ENCODE measurements around the gene CPSF3. TPM values are rescaled to one million over a fixed set of nuclear protein-coding genes. Genes with fewer than 3 reads are reported as not detected.

Gene CPSF3
- total RNA-seq, 2 donors from 2014 or later: 75.0 to 85.2 TPM

DNA sequence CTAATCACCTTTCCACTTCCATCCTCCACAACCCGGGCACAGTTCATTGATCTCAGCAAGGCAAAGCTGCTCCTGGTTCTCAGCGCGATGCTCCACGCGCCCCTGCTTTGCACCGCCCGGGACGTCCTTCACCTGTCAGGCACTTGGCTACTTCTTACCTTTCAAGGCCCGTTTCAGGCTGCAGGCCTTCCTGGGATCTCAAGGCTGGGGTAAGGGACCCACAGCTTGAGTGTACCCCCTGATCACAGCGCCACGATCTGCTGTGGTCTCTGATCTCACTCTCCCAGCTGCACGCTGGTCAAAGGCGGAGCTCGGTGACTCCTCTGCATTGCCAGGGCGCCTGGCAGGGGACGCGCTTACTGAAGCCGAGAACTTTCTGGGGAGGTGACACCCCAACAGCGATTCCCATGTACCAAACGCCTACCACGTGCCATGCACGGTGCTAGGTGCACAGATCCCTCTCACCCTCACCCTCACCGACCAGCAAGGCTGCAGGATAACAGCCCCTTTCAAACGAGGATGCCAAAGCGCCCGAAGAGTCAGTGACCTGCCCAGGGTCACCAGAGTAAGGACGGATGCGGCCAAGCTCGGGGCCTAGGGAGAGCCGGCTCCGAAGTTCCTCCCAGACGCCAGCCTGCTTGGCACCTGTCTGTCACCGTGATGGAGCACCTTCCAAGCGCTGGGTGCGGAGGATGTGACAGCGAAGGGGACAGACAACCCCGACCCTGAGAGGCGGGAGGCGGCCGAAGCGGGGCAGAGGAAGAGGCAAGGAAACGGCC lies 944 bp upstream of the CPSF3 start:
- H3K27me3 Mint-ChIP-seq (ENCODE audit: insufficient read depth): peaks cover 10% of the 10 kb centered on the region

DNA sequence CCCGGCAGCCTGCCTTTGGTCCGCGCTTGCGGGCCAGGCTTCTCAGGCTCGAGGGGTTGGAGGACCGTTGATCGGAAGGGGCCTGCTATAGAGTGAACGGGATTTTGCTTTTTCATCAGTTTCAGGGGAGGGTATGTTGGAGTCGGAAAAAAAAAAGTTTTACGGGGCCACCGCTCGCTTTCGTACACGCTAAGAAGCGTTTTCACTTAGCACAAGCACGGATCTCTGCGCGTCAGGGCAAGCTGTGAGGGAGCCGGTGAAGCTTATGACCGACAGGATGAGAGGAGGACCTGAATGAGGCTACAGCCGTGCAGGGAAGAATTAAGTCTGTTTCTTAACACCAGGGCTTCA lies 443 bp downstream of the CPSF3 start:
- H3K9me3 ChIP-seq (ENCODE audit: control insufficient read depth, low read length): no peaks in the 10 kb centered on the region
- TF ChIP-seq, protein P1, sequence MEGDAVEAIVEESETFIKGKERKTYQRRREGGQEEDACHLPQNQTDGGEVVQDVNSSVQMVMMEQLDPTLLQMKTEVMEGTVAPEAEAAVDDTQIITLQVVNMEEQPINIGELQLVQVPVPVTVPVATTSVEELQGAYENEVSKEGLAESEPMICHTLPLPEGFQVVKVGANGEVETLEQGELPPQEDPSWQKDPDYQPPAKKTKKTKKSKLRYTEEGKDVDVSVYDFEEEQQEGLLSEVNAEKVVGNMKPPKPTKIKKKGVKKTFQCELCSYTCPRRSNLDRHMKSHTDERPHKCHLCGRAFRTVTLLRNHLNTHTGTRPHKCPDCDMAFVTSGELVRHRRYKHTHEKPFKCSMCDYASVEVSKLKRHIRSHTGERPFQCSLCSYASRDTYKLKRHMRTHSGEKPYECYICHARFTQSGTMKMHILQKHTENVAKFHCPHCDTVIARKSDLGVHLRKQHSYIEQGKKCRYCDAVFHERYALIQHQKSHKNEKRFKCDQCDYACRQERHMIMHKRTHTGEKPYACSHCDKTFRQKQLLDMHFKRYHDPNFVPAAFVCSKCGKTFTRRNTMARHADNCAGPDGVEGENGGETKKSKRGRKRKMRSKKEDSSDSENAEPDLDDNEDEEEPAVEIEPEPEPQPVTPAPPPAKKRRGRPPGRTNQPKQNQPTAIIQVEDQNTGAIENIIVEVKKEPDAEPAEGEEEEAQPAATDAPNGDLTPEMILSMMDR (conservative IDR thresholded peaks at IDR 0.05): no peak
- no peak overlapping the region for H3K4me3 Mint-ChIP-seq
- peak overlapping the region; percentile 92 for H3K4me3 ChIP-seq (ENCODE audit: low read length)
- H3K4me1 Mint-ChIP-seq: peaks cover 13% of the 10 kb centered on the region
- H3K27me3 Mint-ChIP-seq (ENCODE audit: insufficient read depth): peaks cover 10% of the 10 kb centered on the region
- no peaks in the 10 kb centered on the region for H3K9me3 Mint-ChIP-seq
- peaks cover 13% of the 10 kb centered on the region for H3K4me1 ChIP-seq (ENCODE audit: control insufficient read depth, insufficient read depth, low read length)
- peak overlapping the region; percentile 92 for H3K27ac Mint-ChIP-seq
- H3K9ac ChIP-seq (ENCODE audit: extremely low read depth, low read length, poor library complexity, severe bottlenecking): peak overlapping the region; percentile 77
- WGBS, 2 experiments (ENCODE audit: insufficient coverage in 1 of 2, insufficient read length in 1 of 2): 0 to 4% methylated on average over 14 to 21 of the region's 21 CpGs
- no peak for DNase-seq
- peak overlapping the region; percentile 82 for H3K27ac ChIP-seq (ENCODE audit: low read depth, low read length)
- H3K36me3 ChIP-seq (ENCODE audit: control insufficient read depth, insufficient read depth, low read length): peaks cover 6% of the 10 kb centered on the region
- H3K36me3 Mint-ChIP-seq (ENCODE audit: low read depth): peaks cover 3% of the 10 kb centered on the region
- H3K27me3 ChIP-seq (ENCODE audit: control insufficient read depth, insufficient read depth, low read length, poor library complexity, severe bottlenecking): no peaks in the 10 kb centered on the region

More for the DNA sequence above, 944 bp upstream of the CPSF3 start:
- Mint-ChIP-seq H3K4me1 (peaks cover 13% of the 10 kb centered on the region), H3K4me3 (no peak overlapping the region), H3K9me3 (no peaks in the 10 kb centered on the region), H3K27ac (peak overlapping the region; percentile 57), H3K36me3 (ENCODE audit: low read depth) (no peaks in the 10 kb centered on the region)
- TF ChIP-seq, protein P1 (conservative IDR thresholded peaks at IDR 0.05): no peak
- H3K27me3 ChIP-seq (ENCODE audit: control insufficient read depth, insufficient read depth, low read length, poor library complexity, severe bottlenecking): no peaks in the 10 kb centered on the region
- peaks cover 11% of the 10 kb centered on the region for H3K36me3 ChIP-seq (ENCODE audit: control insufficient read depth, insufficient read depth, low read length)
- peak overlapping the region; percentile 31 for H3K9ac ChIP-seq (ENCODE audit: extremely low read depth, low read length, poor library complexity, severe bottlenecking)
- peak overlapping the region; percentile 92 for H3K4me3 ChIP-seq (ENCODE audit: low read length)
- peaks cover 13% of the 10 kb centered on the region for H3K4me1 ChIP-seq (ENCODE audit: control insufficient read depth, insufficient read depth, low read length)
- H3K27ac ChIP-seq (ENCODE audit: low read depth, low read length): no peak overlapping the region
- peak; percentile 85 for DNase-seq
- 9 to 12% methylated on average over 23 to 42 of the region's 42 CpGs for WGBS, 2 experiments (ENCODE audit: insufficient coverage in 1 of 2, insufficient read length in 1 of 2)
- H3K9me3 ChIP-seq (ENCODE audit: control insufficient read depth, low read length): no peaks in the 10 kb centered on the region

DNA sequence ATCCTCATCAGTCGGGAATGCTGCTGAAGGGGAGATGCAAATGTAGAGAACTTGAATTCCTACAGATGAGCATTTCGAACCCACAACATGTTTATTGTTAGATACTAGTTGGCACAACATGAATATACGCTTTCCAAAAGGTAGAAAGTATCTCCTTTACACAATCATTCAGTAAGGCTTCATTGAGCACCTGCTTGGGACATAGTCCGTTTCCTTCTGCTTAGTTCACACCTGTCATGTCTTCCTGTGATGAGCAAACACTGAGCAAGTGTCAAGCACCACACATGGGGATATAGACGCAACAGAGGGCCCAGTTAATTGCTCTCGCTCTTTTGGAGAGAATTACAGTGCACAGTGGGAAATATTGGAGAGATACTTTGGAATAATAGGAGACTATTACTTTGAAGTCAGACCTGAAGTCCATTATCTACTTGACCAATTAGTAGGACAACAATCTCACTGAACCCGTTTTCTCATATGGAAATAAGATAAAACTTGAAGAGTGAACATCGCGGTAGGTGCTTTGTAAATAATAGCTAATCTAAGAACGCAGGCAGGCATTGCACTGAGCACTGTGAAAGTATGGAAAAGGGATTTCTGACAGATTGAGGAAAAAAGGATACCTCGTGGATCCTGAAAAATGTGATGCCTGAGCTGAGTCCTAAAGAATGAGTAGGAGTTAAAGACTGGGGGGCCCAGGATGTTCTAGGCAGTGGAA lies 1.2 kb downstream of the CPSF3 start:
- peaks cover 8% of the 10 kb centered on the region for H3K36me3 Mint-ChIP-seq (ENCODE audit: low read depth)
- H3K9me3 ChIP-seq (ENCODE audit: control insufficient read depth, low read length): no peaks in the 10 kb centered on the region
- H3K27ac ChIP-seq (ENCODE audit: low read depth, low read length): no peak overlapping the region
- peaks cover 10% of the 10 kb centered on the region for H3K27me3 Mint-ChIP-seq (ENCODE audit: insufficient read depth)
- H3K9ac ChIP-seq (ENCODE audit: extremely low read depth, low read length, poor library complexity, severe bottlenecking): peak overlapping the region; percentile 77
- H3K4me1 ChIP-seq (ENCODE audit: control insufficient read depth, insufficient read depth, low read length): peaks cover 13% of the 10 kb centered on the region
- peak overlapping the region; percentile 92 for H3K27ac Mint-ChIP-seq
- 68 to 73% methylated on average over 7 to 11 of the region's 11 CpGs for WGBS, 2 experiments (ENCODE audit: insufficient coverage in 1 of 2, insufficient read length in 1 of 2)
- peaks cover 13% of the 10 kb centered on the region for H3K36me3 ChIP-seq (ENCODE audit: control insufficient read depth, insufficient read depth, low read length)
- TF ChIP-seq, protein P1 (conservative IDR thresholded peaks at IDR 0.05): no peak
- peak overlapping the region; percentile 92 for H3K4me3 ChIP-seq (ENCODE audit: low read length)
- no peak overlapping the region for H3K4me3 Mint-ChIP-seq
- no peak for DNase-seq
- H3K4me1 Mint-ChIP-seq: peaks cover 13% of the 10 kb centered on the region
- H3K27me3 ChIP-seq (ENCODE audit: control insufficient read depth, insufficient read depth, low read length, poor library complexity, severe bottlenecking): no peaks in the 10 kb centered on the region
- no peaks in the 10 kb centered on the region for H3K9me3 Mint-ChIP-seq

Data from endodermal cell (in vitro differentiated cells).